Heart left ventricle (tissue), 16 donors: ENCODE measurements around the gene DYNC1H1. TPM values are rescaled to one million over a fixed set of nuclear protein-coding genes. Genes with fewer than 3 reads are reported as not detected.
A peak's percentile ranks its signal among the peaks of the same experiment; 100 is the strongest.
"Not testable (repeated sequence)": the region's sequence is repeated elsewhere in the genome, so short reads cannot be mapped to it uniquely, and the experiment has no call there.

Experiments used
- ATAC-seq, 4 donors: fragments of 200-7000 bp; cut with Tn5 transposase; one replicate each; pipeline ENCODE4 v1.9.1; 2020 to 2022; ENCODE audit warnings: moderate library complexity in 4 of 4, mild to moderate bottlenecking in 3 of 4, moderate number of reproducible peaks in 1 of 4
- DNase-seq, 5 donors: peaks; one replicate each; pipeline ENCODE4 v3.0.0-alpha.2; 2020
- H3K27ac ChIP-seq, 12 donors: fragments of 200-600 bp; sonication (generic) in 4 of 12; one replicate each; pipeline versions ENCODE4 v1.5.0 to v1.8.0; 2016 to 2022; ENCODE audit warnings: mild to moderate bottlenecking in 2 of 12
- H3K27me3 ChIP-seq, 9 donors: fragments of 200-600 bp; sonication (generic) in 2 of 9; one replicate each; pipeline versions ENCODE4 v1.5.1 to v1.8.0; 2016 to 2022; ENCODE audit warnings: mild to moderate bottlenecking in 3 of 9
- H3K36me3 ChIP-seq, 9 donors: fragments of 200-600 bp; sonication (generic) in 2 of 9; one replicate each; pipeline versions ENCODE4 v1.5.0 to v1.8.0; 2018 to 2022; ENCODE audit warnings: mild to moderate bottlenecking in 2 of 9
- H3K4me1 ChIP-seq, 12 donors: fragments of 200-600 bp; sonication (generic) in 4 of 12; one replicate each; pipeline versions ENCODE4 v1.5.0 to v1.8.0; 2016 to 2022; ENCODE audit warnings: mild to moderate bottlenecking in 3 of 12
- H3K4me3 ChIP-seq, 12 donors: fragments of 200-600 bp; sonication (generic) in 4 of 12; one replicate each; pipeline versions ENCODE4 v1.5.0 to v1.8.0; 2017 to 2022; ENCODE audit warnings: mild to moderate bottlenecking in 9 of 12, moderate library complexity in 4 of 12
- H3K9me3 ChIP-seq, 12 donors: fragments of 200-600 bp; sonication (generic) in 4 of 12; one replicate each; pipeline versions ENCODE4 v1.5.0 to v1.8.0; 2016 to 2022; ENCODE audit warnings: mild to moderate bottlenecking in 1 of 12
- CTCF ChIP-seq, 12 donors: fragments of 200-600 bp; sonication (generic) in 4 of 12; IDR thresholded peaks; one replicate each; pipeline versions ENCODE4 v1.5.0 to v1.8.0; 2018 to 2022; ENCODE audit warnings: antibody characterized with exemption in 12 of 12, mild to moderate bottlenecking in 5 of 12
- POLR2A ChIP-seq, 2 donors: fragments of 450-650 bp; IDR thresholded peaks; one replicate each; pipeline ENCODE4 v1.6.1; 2017; ENCODE audit warnings: antibody characterized with exemption in 2 of 2, mild to moderate bottlenecking in 2 of 2, moderate library complexity in 2 of 2
- WGBS, 4 donors: extraction: QIAGEN DNeasy Blood & Tissue Kit in 2 of 4; methylation state at CpG; one replicate each; pipeline versions ENCODE4 v1.1.5 to v1.1.7; 2013 to 2018; 5-methylcytosine and 5-hydroxymethylcytosine counted together
- intact Hi-C, 10 donors: fragments of 100-400 bp; cut with DNase I; formaldehyde crosslinking; loops; one replicate each; pipeline versions ENCODE4 v1.11.1 to v1.14.2; 2022
- polyA plus RNA-seq, 2 donors: library from polyadenylated mRNA; stranded (reverse); fragments of 200-250 nt; gene quantifications; one replicate each; pipeline ENCODE4 v1.2.3, GENCODE V29; 2013
- total RNA-seq, 9 donors: library from RNA; depleted of rRNA in 2 of 9; stranded (reverse); fragments of >200 nt in 2 of 9; fragmentation: NEBNext Ultra II Directional in 3 of 9; extraction: Animal tissue kit (Norgen Biotek cat#: 25700) in 3 of 9; gene quantifications; one replicate each; pipeline versions ENCODE4 v1.1.0 to v1.2.4, GENCODE V29; 2016 to 2023
- donor health status: ischemic (EF 13 %, LVEDD 7.1; RV severe dilation, severe dysfunction).
- donor health status: healthy with polysubstance abuse.
- donor health status: DM: no; HTN: yes; CAD: no.
- donor health status: DM: no; HTN: no; CAD: no.
- donor health status: ischemic (EF 25% LVEDD 6.9; RV normal size, moderate dysfunction).
- donor health status: ischemic (EF 25% LVEDD 5.7; RV mildly dilated, moderate dysfunction).
- donor health status: healthy.
- donor health status: DM: yes; HTN: yes; CAD: no.
- donor health status: ischemic (EF 35%, LVEDD 5.7; RV mildly dilated, moderate dysfunction).
- donor health status: nonischemic (EF 11% LVEDD 7.7; RV severe dilation, severe dysfunction).
- donor health status: DM: yes; HTN: yes; CAD: no.
- donor health status: PGD.
- donor health status: ischemic (EF 29% LVEDD 5.4; RV normal size, mild dysfunction).
- donor health status: nonischemic (EF 23%, LVEDD 6.1; RV moderate dilation, normal function).

The DYNC1H1 gene
- total and polyA plus RNA-seq, 11 donors = 164 to 942 (median 553) TPM

- Histone ChIP-seq H3K4me1 (peaks cover 3 to 72% (median 59%) of the 10 kb centered on the region in 12 donors), H3K36me3 (peaks cover 0 to 20% (median 5%) of the 10 kb centered on the region in 9 donors), H3K27me3 (no peaks in the 10 kb centered on the region), H3K27ac (peak overlapping the region in 7 of 12 donors; percentile 14 to 98 (median 97)), H3K4me3 (peak overlapping the region in 3 of 12 donors; percentile 99 to 100 (median 100)), H3K9me3 (no peaks in the 10 kb centered on the region)
- WGBS, 4 donors = 47 to 63% (median 56%) methylated on average over 2 of the region's 2 CpGs
- DNase-seq (no peak), ATAC-seq (no peak)
- intact Hi-C loops = loop anchor here in 5 of 10 donors (5.0 to 10.0 kb wide), 4 partner anchors 118 to 348 kb away; partner anchors contain the start of genes HSP90AA1 (in 2 of the 5) and ZNF839 (in 2 of the 5)
- no peak for TF ChIP-seq POLR2A (IDR thresholded peaks at IDR 0.05)
- TF ChIP-seq CTCF (IDR thresholded peaks at IDR 0.05) = no peak
These were observed 2.4 kb downstream of the DYNC1H1 start for GRCh38 chr14:101966742-101967141.

GRCh38 chr14:101968186-101968585, 3.8 kb downstream of the DYNC1H1 start:
- intact Hi-C loops = loop anchor here in 5 of 10 donors (5.0 to 10.0 kb wide), 4 partner anchors 117 to 347 kb away; partner anchors contain the start of genes HSP90AA1 (in 2 of the 5) and ZNF839 (in 2 of the 5)
- no peak for TF ChIP-seq POLR2A (IDR thresholded peaks at IDR 0.05)
- TF ChIP-seq CTCF (IDR thresholded peaks at IDR 0.05) = no peak
- Histone ChIP-seq H3K9me3 (no peaks in the 10 kb centered on the region), H3K36me3 (peaks cover 0 to 20% (median 5%) of the 10 kb centered on the region in 9 donors), H3K27ac (peak overlapping the region in 1 of 12 donors; percentile 7), H3K4me1 (peaks cover 8 to 74% (median 63%) of the 10 kb centered on the region in 12 donors), H3K4me3 (no peak overlapping the region), H3K27me3 (no peaks in the 10 kb centered on the region)
- DNase-seq (no peak), ATAC-seq (no peak)
- 85 to 90% (median 89%) methylated on average over 4 of the region's 4 CpGs for WGBS, 4 donors

GRCh38 chr14:101969481-101969880, 5.1 kb downstream of the DYNC1H1 start:
- Histone ChIP-seq H3K9me3 (no peaks in the 10 kb centered on the region), H3K36me3 (peaks cover 0 to 20% (median 5%) of the 10 kb centered on the region in 9 donors), H3K4me1 (peaks cover 8 to 78% (median 59%) of the 10 kb centered on the region in 12 donors), H3K4me3 (no peak overlapping the region), H3K27me3 (no peaks in the 10 kb centered on the region), H3K27ac (no peak overlapping the region)
- no peak for DNase-seq
- WGBS, 4 donors = 80 to 88% (median 85%) methylated on average over 9 of the region's 9 CpGs
- no peak for TF ChIP-seq POLR2A (IDR thresholded peaks at IDR 0.05)
- no peak for TF ChIP-seq CTCF (IDR thresholded peaks at IDR 0.05)
- intact Hi-C loops = loop anchor here in 5 of 10 donors (5.0 to 10.0 kb wide), 4 partner anchors 115 to 345 kb away; partner anchors contain the start of genes HSP90AA1 (in 2 of the 5) and ZNF839 (in 2 of the 5)
- no peak for ATAC-seq

- H3K4me1 ChIP-seq = peaks cover 8 to 82% (median 61%) of the 10 kb centered on the region in 12 donors
- peak in 2 of 4 donors; percentile 19 to 29 for ATAC-seq
- WGBS, 4 donors = 73 to 86% (median 83%) methylated on average over 11 of the region's 11 CpGs
- no peak overlapping the region for H3K4me3 ChIP-seq
- TF ChIP-seq CTCF (IDR thresholded peaks at IDR 0.05) (no peak), POLR2A (IDR thresholded peaks at IDR 0.05) (no peak)
- peak overlapping the region in 5 of 12 donors; percentile 4 to 76 (median 63) for H3K27ac ChIP-seq
- no peaks in the 10 kb centered on the region for H3K9me3 ChIP-seq
- no peaks in the 10 kb centered on the region for H3K27me3 ChIP-seq
- intact Hi-C loops = loop anchor here in 1 of 10 donors (5.0 kb wide), 1 partner anchor 71 kb away; no protein-coding TSS in a partner anchor
- no peak for DNase-seq
- peaks cover 0 to 31% (median 8%) of the 10 kb centered on the region in 9 donors for H3K36me3 ChIP-seq
These were observed 6.5 kb downstream of the DYNC1H1 start for GRCh38 chr14:101970830-101971400.

- not testable (repeated sequence) for DNase-seq, ATAC-seq, H3K27me3 ChIP-seq, H3K9me3 ChIP-seq, H3K4me3 ChIP-seq
- WGBS, 4 donors = 77 to 93% (median 86%) methylated on average over 2 of the region's 2 CpGs
- Histone ChIP-seq H3K36me3 (peaks cover 0 to 36% (median 14%) of the 10 kb centered on the region in 9 donors), H3K27ac (peak overlapping the region in 11 of 12 donors; percentile 51 to 79 (median 72)), H3K4me1 (peaks cover 8 to 76% (median 56%) of the 10 kb centered on the region in 12 donors)
- intact Hi-C loops = loop anchor here in 1 of 10 donors (5.0 kb wide), 1 partner anchor 71 kb away; no protein-coding TSS in a partner anchor
These were observed 7.1 kb downstream of the DYNC1H1 start for GRCh38 chr14:101971458-101971857.
